H1 (cell line): Measurements from ENCODE around the gene UBE2I. TPM values are rescaled to one million over a fixed set of nuclear protein-coding genes. Genes with fewer than 3 reads are reported as not detected.

Source experiments
- CEBPB ChIP-seq: IDR thresholded peaks from 2 replicates; pipeline ENCODE4 v1.6.1; 2012; ENCODE audit warnings: low read depth, low read length
- HDAC6 ChIP-seq: IDR thresholded peaks from one replicate; pipeline ENCODE4 v1.7.1; 2012; ENCODE audit warnings: low read depth, mild to moderate bottlenecking, inconsistent platforms, low read length, moderate library complexity
- NRF1 ChIP-seq: IDR thresholded peaks from 2 replicates; pipeline ENCODE4 v1.6.1; 2011; ENCODE audit warnings: mild to moderate bottlenecking, low read depth, low read length, improper control_type of control experiment
- RXRA ChIP-seq: IDR thresholded peaks from 2 replicates; pipeline ENCODE4 v1.6.1; 2011; ENCODE audit warnings: low read depth, mild to moderate bottlenecking, low read length, moderate library complexity; ENCODE audit not compliant: insufficient read depth
- SP4 ChIP-seq: IDR thresholded peaks from 2 replicates; pipeline ENCODE4 v1.6.1; 2012; ENCODE audit warnings: low read length, inconsistent platforms
- polyA plus RNA-seq, 7 experiments: library from polyadenylated mRNA; depleted of rRNA in 3 of 7; stranded (reverse) in 5 of 7; unstranded in 2 of 7; fragments of >200 nt in 5 of 7; fragments of 200-250 nt in 2 of 7; gene quantifications; 1 replicate in 5 of 7; 2 replicates in 1 of 7; 4 replicates in 1 of 7; pipeline versions ENCODE4 v1.2.1 to v1.2.3, GENCODE V29; 2011 to 2013; ENCODE audit warnings: missing spikeins in 2 of 7, mixed read lengths in 2 of 7
- total RNA-seq: library from RNA; stranded (reverse); fragmentation: NEBNext Ultra II Directional; extraction: Animal tissue kit (Norgen Biotek cat#: 25700); gene quantifications from 2 replicates; pipeline ENCODE4 v1.2.1, GENCODE V29; 2021

Gene UBE2I
- total and polyA plus RNA-seq, 2 of the 8 experiments (the other 6 are each of a cell fraction or from before 2014, with no cell fraction given), result 148 to 268 TPM

DNA sequence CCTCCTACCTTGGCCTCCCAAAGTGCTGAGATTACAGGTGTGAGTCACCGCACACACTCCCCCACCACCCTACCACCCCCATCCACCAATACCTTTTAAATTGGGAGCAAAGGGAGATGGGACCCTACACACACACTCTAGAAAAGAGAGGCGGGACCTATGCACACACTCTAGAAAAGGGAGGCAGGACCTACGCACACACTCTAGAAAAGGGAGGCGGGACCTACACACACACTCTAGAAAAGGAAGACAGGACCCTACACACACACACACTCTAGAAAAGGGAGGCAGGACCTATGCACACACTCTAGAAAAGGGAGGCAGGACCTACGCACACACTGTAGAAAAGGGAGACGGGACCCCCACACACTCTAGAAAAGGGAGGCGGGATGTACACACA, 34.7 kb upstream of the UBE2I start (continued):
- TF ChIP-seq CEBPB, result no peak
- no peak for TF ChIP-seq NRF1
- no peak for TF ChIP-seq SP4
- no peak for TF ChIP-seq HDAC6
- no peak for TF ChIP-seq RXRA
